Suppressor macrophage treated with lipopolysaccharide for 1 hour (primary cell): ENCODE measurements around the gene COL11A2.

Source experiments
- DNase-seq, 3 donors: peaks; one replicate each; pipeline ENCODE4 v3.0.0-alpha.2; 2020 to 2022

The COL11A2 gene

GRCh38 chr6:33113755-33114154, 78.5 kb downstream of the COL11A2 start:
- no peak for DNase-seq
